Neutrophil (primary cell): ENCODE measurements around the gene EXOC4.

Experiments used
- H3K27ac ChIP-seq: fragments of 200-600 bp; sonication (generic); 2 replicates; pipeline ENCODE4 v1.5.1; 2016; ENCODE audit warnings: mild to moderate bottlenecking, moderate library complexity
- H3K27me3 ChIP-seq: fragments of 200-600 bp; sonication (generic); 2 replicates; pipeline ENCODE4 v1.6.0; 2016; ENCODE audit warnings: mild to moderate bottlenecking
- H3K36me3 ChIP-seq: fragments of 200-600 bp; sonication (generic); 2 replicates; pipeline ENCODE4 v1.5.1; 2017
- H3K4me1 ChIP-seq, 2 experiments: fragments of 200-600 bp in 1 of 2; sonication (generic) in 1 of 2; 1 replicate in 1 of 2; 2 replicates in 1 of 2; pipeline versions ENCODE4 v1.5.1 to v1.6.1; 2013 to 2016; ENCODE audit warnings: low read depth in 1 of 2, low read length in 1 of 2, mild to moderate bottlenecking in 1 of 2, moderate library complexity in 1 of 2; ENCODE audit not compliant: control insufficient read depth in 1 of 2, insufficient read depth in 1 of 2
- H3K4me3 ChIP-seq, 2 experiments: fragments of 200-600 bp in 1 of 2; sonication (generic) in 1 of 2; 1 replicate in 1 of 2; 2 replicates in 1 of 2; pipeline ENCODE4 v1.5.1; 2013 to 2016; ENCODE audit warnings: low read depth in 1 of 2, low read length in 1 of 2, mild to moderate bottlenecking in 1 of 2, moderate library complexity in 1 of 2
- H3K9me3 ChIP-seq: fragments of 200-600 bp; sonication (generic); 2 replicates; pipeline ENCODE4 v1.5.1; 2016
- TF ChIP-seq, protein P1 (sequence below): fragments of 200-600 bp; sonication (generic); IDR thresholded peaks from 2 replicates; pipeline ENCODE4 v1.5.1; 2016; ENCODE audit warnings: antibody characterized with exemption

Gene EXOC4

DNA sequence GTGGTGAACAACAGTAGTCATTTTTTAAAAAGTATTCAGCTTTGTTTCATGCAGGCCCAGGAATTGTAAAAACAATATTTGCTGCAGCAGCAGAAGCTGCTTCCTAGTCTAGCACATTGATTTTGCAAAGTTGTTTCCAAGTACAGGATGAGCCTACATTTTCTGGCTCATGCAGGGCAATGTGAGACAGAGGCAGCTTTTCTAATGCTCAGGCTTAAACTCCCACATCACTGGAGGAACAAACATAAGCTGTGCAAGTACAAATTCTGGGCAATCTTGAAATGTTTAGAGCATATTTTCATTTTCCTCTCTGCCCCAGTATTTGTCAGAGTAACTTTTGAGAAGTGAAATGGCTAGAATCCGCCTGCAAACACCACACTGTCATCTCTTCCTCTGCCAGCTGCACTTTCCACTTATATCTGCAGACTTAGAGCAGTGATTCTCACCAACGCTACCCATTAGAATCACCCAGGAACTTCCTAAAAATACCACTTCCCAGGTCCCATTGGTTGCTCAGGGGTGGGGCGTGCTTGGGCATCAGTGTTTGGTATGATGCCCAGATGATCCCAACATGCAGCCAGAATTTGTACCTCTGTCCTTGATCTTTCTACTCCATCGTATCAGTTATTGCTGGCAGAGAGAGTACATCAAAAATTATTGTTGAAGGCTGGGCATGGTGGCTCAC, 570.1 kb downstream of the EXOC4 start:
- Histone ChIP-seq H3K27ac (no peak overlapping the region), H3K4me1 (no peaks in the 10 kb centered on the region), H3K9me3 (no peaks in the 10 kb centered on the region), H3K27me3 (no peaks in the 10 kb centered on the region), H3K36me3 (peaks cover 8% of the 10 kb centered on the region), H3K4me3 (no peak overlapping the region)
- TF ChIP-seq, protein P1, sequence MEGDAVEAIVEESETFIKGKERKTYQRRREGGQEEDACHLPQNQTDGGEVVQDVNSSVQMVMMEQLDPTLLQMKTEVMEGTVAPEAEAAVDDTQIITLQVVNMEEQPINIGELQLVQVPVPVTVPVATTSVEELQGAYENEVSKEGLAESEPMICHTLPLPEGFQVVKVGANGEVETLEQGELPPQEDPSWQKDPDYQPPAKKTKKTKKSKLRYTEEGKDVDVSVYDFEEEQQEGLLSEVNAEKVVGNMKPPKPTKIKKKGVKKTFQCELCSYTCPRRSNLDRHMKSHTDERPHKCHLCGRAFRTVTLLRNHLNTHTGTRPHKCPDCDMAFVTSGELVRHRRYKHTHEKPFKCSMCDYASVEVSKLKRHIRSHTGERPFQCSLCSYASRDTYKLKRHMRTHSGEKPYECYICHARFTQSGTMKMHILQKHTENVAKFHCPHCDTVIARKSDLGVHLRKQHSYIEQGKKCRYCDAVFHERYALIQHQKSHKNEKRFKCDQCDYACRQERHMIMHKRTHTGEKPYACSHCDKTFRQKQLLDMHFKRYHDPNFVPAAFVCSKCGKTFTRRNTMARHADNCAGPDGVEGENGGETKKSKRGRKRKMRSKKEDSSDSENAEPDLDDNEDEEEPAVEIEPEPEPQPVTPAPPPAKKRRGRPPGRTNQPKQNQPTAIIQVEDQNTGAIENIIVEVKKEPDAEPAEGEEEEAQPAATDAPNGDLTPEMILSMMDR, result no peak

DNA sequence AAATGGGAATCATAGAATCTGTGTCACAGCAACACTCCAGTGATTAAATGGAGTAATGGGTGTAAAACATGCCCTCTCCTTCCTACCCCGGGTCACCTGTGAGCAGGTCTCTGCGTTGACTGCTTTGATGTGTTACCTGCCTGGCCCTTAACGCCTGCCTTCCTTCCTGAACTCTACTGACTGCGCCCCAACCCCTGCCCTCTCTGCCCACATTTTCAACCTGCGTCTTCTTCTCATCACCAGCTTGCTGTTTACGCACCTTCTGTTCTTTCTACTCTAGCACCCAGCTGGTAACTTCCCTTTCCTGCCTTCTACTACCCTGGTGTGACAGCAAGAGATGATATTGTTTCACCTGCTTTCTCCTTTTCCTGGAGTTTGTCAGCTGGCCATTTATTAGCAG, 571.3 kb downstream of the EXOC4 start:
- no peaks in the 10 kb centered on the region for H3K27me3 ChIP-seq
- H3K4me3 ChIP-seq, result no peak overlapping the region
- no peak overlapping the region for H3K27ac ChIP-seq
- H3K9me3 ChIP-seq, result no peaks in the 10 kb centered on the region
- no peaks in the 10 kb centered on the region for H3K4me1 ChIP-seq
- TF ChIP-seq, protein P1, result no peak
- peaks cover 8% of the 10 kb centered on the region for H3K36me3 ChIP-seq

DNA sequence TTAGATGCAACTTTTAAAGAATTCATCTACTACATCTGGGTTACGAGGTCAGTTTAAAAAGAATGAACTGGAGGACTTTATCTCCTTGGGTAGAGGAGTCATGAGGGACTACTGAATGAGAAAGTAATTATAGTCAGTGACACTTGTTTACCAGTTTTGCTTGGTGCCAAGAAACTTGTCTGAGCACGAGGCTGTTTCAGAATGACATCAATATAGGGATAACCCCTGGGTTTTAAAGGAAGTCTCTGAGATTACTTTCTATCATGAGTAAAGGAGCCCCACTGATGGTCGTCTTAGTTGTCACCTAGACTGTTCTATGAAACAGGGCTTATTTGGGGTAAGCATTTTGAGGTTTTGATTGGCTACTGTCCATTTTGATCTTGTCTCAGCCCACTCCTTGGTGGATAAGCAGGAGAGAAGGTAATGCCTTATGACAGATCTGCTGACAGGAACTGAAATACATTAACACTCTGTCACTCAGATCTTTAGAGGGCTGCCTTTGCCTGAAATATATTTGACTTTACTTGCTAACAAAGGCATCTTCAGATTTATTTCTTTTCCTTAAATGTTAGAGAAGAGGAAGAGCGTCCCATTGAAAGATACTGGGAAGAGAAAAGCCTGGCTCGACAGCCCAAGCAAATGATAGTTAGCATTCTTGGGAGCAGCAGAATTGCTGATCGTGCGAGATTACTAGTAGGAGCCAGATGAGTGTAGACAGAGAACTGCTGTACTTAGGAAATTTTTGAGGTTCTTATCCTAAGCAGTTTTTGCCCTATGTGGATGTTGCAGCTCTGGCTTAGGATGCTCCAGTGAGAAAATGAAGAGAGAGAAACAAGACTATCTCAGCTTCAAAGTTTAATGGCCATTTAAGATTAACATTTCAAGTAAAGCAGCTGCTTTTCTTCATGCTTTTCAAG, 575.1 kb downstream of the EXOC4 start:
- H3K27ac ChIP-seq, result no peak overlapping the region

DNA sequence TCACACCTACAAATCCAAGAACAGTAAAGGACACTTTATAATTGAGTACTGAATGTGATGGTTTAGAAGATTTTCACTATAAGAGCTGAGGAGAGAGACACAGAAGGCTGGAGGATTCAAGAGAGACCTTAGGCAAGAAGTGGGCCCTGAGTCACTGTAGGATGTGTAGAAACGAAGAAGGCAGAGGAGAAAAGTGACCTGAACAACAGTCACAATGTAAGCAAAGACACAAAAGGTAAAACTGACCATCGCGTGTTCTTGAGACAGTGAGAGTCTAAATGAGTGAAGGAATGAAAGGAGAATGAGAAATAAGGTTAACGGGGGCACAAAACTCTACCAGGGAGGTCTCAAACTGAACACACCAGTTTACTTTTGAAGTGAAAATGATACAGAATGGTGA, 576.0 kb downstream of the EXOC4 start:
- Histone ChIP-seq H3K27me3 (no peaks in the 10 kb centered on the region), H3K27ac (no peak overlapping the region), H3K4me3 (no peak overlapping the region), H3K9me3 (no peaks in the 10 kb centered on the region), H3K36me3 (no peaks in the 10 kb centered on the region), H3K4me1 (no peaks in the 10 kb centered on the region)
- TF ChIP-seq, protein P1, result no peak

More for the DNA sequence above, 575.1 kb downstream of the EXOC4 start:
- no peaks in the 10 kb centered on the region for H3K9me3 ChIP-seq
- H3K36me3 ChIP-seq, result no peaks in the 10 kb centered on the region
- no peaks in the 10 kb centered on the region for H3K27me3 ChIP-seq
- TF ChIP-seq, protein P1, result no peak
- no peak overlapping the region for H3K4me3 ChIP-seq
- H3K4me1 ChIP-seq, result no peaks in the 10 kb centered on the region

DNA sequence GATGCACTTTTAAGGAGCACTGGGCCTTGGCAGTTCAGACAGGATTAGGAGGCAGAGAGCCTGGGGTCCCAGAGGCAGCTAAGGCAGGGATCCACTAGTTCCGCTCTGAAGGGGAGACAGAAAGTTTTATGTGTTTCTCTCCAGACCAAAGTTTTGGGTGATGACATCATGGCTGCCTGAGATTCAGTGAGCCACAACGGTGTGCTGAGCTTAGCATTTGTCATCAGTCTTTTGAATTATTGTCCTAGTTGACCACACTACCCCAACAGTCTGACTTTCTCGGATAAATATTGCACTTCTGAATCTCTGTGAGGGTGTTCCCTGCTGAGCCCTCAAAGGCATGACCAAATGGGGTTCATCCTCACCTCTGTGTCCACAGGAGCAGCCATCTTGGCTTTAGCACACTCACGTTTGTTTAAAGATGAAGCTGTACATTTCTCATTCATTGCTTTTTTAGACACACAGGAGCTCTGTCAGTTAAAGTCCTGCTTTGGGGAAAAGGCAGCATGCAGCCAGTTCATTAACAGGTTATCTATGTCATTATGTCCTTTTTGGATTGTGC, 576.5 kb downstream of the EXOC4 start:
- no peak overlapping the region for H3K4me3 ChIP-seq

More for the DNA sequence above, 576.5 kb downstream of the EXOC4 start:
- TF ChIP-seq, protein P1, result no peak
- H3K27ac ChIP-seq, result no peak overlapping the region
- H3K27me3 ChIP-seq, result no peaks in the 10 kb centered on the region
- no peaks in the 10 kb centered on the region for H3K36me3 ChIP-seq
- H3K9me3 ChIP-seq, result no peaks in the 10 kb centered on the region
- no peaks in the 10 kb centered on the region for H3K4me1 ChIP-seq
